ENCODE results near the gene FANK1.

- TF ChIP-seq REST (IDR thresholded peaks at IDR 0.05; ENCODE audit: insufficient replicate concordance, low read depth) (no peak), CTCF (IDR thresholded peaks at IDR 0.05; ENCODE audit: insufficient read depth, low read length) (no peak), SPI1 (IDR thresholded peaks at IDR 0.05; ENCODE audit: borderline replicate concordance, low read depth) (no peak)
These were observed 144.8 kb downstream of the FANK1 start for GRCh38 chr10:126041117-126041516.

All from HL-60 (cell line).